ENCODE results near the gene MOV10L1. TPM values are rescaled to one million over a fixed set of nuclear protein-coding genes. Genes with fewer than 3 reads are reported as not detected.

MOV10L1 gene
- total and polyA plus RNA-seq, 2 donors from 2014 or later, result 0.38 to 0.62 TPM

- H3K9ac ChIP-seq (ENCODE audit: low read length in 3 of 3), result no peak overlapping the region
- no peak for FAIRE-seq
- H3K36me3 ChIP-seq (ENCODE audit: control insufficient read depth in 2 of 3, insufficient read depth in 3 of 3, low read length in 3 of 3), result no peaks in the 10 kb centered on the region
- DNase-seq, result no peak
- H3K27ac ChIP-seq (ENCODE audit: low read depth in 2 of 2, low read length in 2 of 2), result no peak overlapping the region
- no peaks in the 10 kb centered on the region for H3K9me3 ChIP-seq (ENCODE audit: control insufficient read depth in 2 of 3, insufficient read depth in 1 of 3, low read length in 3 of 3)
- no peaks in the 10 kb centered on the region for H3K4me1 ChIP-seq (ENCODE audit: control insufficient read depth in 2 of 3, insufficient read depth in 2 of 3, low read depth in 1 of 3, low read length in 3 of 3)
- H3K4me3 ChIP-seq (ENCODE audit: low read length in 3 of 3), result no peak overlapping the region
- peaks cover 2% of the 10 kb centered on the region for H3K27me3 ChIP-seq (ENCODE audit: control insufficient read depth, insufficient read depth, low read length)
- TF ChIP-seq, protein P1, sequence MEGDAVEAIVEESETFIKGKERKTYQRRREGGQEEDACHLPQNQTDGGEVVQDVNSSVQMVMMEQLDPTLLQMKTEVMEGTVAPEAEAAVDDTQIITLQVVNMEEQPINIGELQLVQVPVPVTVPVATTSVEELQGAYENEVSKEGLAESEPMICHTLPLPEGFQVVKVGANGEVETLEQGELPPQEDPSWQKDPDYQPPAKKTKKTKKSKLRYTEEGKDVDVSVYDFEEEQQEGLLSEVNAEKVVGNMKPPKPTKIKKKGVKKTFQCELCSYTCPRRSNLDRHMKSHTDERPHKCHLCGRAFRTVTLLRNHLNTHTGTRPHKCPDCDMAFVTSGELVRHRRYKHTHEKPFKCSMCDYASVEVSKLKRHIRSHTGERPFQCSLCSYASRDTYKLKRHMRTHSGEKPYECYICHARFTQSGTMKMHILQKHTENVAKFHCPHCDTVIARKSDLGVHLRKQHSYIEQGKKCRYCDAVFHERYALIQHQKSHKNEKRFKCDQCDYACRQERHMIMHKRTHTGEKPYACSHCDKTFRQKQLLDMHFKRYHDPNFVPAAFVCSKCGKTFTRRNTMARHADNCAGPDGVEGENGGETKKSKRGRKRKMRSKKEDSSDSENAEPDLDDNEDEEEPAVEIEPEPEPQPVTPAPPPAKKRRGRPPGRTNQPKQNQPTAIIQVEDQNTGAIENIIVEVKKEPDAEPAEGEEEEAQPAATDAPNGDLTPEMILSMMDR (IDR thresholded peaks at IDR 0.05; ENCODE audit: borderline replicate concordance, extremely low read depth, insufficient read depth), result no peak
- intact Hi-C loops (cut with DNase I), result no loop called here
Observed at GRCh38 chr22:50092342-50092741, 2.5 kb downstream of the MOV10L1 start.

GRCh38 chr22:50098052-50098451 is 8.2 kb downstream of the MOV10L1 start:
- no peak overlapping the region for H3K9ac ChIP-seq (ENCODE audit: low read length in 3 of 3)
- H3K27ac ChIP-seq (ENCODE audit: low read depth in 2 of 2, low read length in 2 of 2), result no peak overlapping the region
- DNase-seq (no peak), FAIRE-seq (no peak)
- H3K4me3 ChIP-seq (ENCODE audit: low read length in 3 of 3), result no peak overlapping the region
- H3K36me3 ChIP-seq (ENCODE audit: control insufficient read depth in 2 of 3, insufficient read depth in 3 of 3, low read length in 3 of 3), result no peaks in the 10 kb centered on the region
- H3K9me3 ChIP-seq (ENCODE audit: control insufficient read depth in 2 of 3, insufficient read depth in 1 of 3, low read length in 3 of 3), result no peaks in the 10 kb centered on the region
- intact Hi-C loops (cut with DNase I), result no loop called here
- peaks cover 0 to under 1% (median 0%) of the 10 kb centered on the region in 3 donors for H3K4me1 ChIP-seq (ENCODE audit: control insufficient read depth in 2 of 3, insufficient read depth in 2 of 3, low read depth in 1 of 3, low read length in 3 of 3)
- TF ChIP-seq, protein P1 (IDR thresholded peaks at IDR 0.05; ENCODE audit: borderline replicate concordance, extremely low read depth, insufficient read depth), result no peak
- no peaks in the 10 kb centered on the region for H3K27me3 ChIP-seq (ENCODE audit: control insufficient read depth, insufficient read depth, low read length)

GRCh38 chr22:50101870-50102565 is 12.2 kb downstream of the MOV10L1 start:
- H3K4me1 ChIP-seq (ENCODE audit: control insufficient read depth in 2 of 3, insufficient read depth in 2 of 3, low read depth in 1 of 3, low read length in 3 of 3), result peaks cover 0 to 2% (median 0%) of the 10 kb centered on the region in 3 donors
- no peak overlapping the region for H3K9ac ChIP-seq (ENCODE audit: low read length in 3 of 3)
- FAIRE-seq (no peak), DNase-seq (no peak)
- no peaks in the 10 kb centered on the region for H3K36me3 ChIP-seq (ENCODE audit: control insufficient read depth in 2 of 3, insufficient read depth in 3 of 3, low read length in 3 of 3)
- H3K9me3 ChIP-seq (ENCODE audit: control insufficient read depth in 2 of 3, insufficient read depth in 1 of 3, low read length in 3 of 3), result no peaks in the 10 kb centered on the region
- H3K4me3 ChIP-seq (ENCODE audit: low read length in 3 of 3), result no peak overlapping the region
- TF ChIP-seq, protein P1 (IDR thresholded peaks at IDR 0.05; ENCODE audit: borderline replicate concordance, extremely low read depth, insufficient read depth), result no peak
- no peak overlapping the region for H3K27ac ChIP-seq (ENCODE audit: low read depth in 2 of 2, low read length in 2 of 2)
- H3K27me3 ChIP-seq (ENCODE audit: control insufficient read depth, insufficient read depth, low read length), result no peaks in the 10 kb centered on the region
- intact Hi-C loops (cut with DNase I), result no loop called here

All from kidney (tissue), 14 donors.